ENCODE measurements around the gene C20orf204. TPM values are rescaled to one million over a fixed set of nuclear protein-coding genes. Genes with fewer than 3 reads are reported as not detected.

Gene C20orf204
- total and polyA plus RNA-seq, 2 donors (not counting 3 experiments of a cell fraction or from before 2014, with no cell fraction given) = 2.8 to 5.8 TPM

GRCh38 chr20:64053841-64054661 lies 18.1 kb downstream of the C20orf204 start:
- no peaks in the 10 kb centered on the region for H3K36me3 ChIP-seq (ENCODE audit: control insufficient read depth in 2 of 2, extremely low read depth in 1 of 2, insufficient read depth in 2 of 2, low read length in 2 of 2)
- peak overlapping the region; percentile 46 for H2AFZ ChIP-seq (ENCODE audit: low read depth, low read length)
- peak overlapping the region in 2 of 3 experiments; percentile 9 to 21 for H3K4me3 ChIP-seq (replicated peaks in 1 of 3; ENCODE audit: insufficient read depth in 1 of 3, low read depth in 1 of 3, low read length in 3 of 3)
- DNase-seq (ENCODE audit: low read depth, low spot score) = peak; percentile 90
- BruUV-seq (replicated peaks) = TSS peak; percentile 31
- POLR2A ChIA-PET = interaction anchor here (0.7 to 2.4 kb wide), 4 partner anchors 9 to 15 kb away, joined by 3 to 21 read pairs (median 12); partner anchors contain the start of gene TCEA2
- peak overlapping the region; percentile 46 for H3K9ac ChIP-seq (replicated peaks; ENCODE audit: extremely low read depth, insufficient read depth, low read length)
- peak; percentile 99 for FAIRE-seq
- no peaks in the 10 kb centered on the region for H3K27me3 ChIP-seq (ENCODE audit: control insufficient read depth in 2 of 2, insufficient read depth in 2 of 2, low read length in 2 of 2)
- H3K9me3 ChIP-seq (replicated peaks; ENCODE audit: control insufficient read depth, insufficient read depth, low read length) = no peaks in the 10 kb centered on the region
- dilution Hi-C loops (cut with MboI; ENCODE audit: extremely low pct_ligation_motif_present, low sequenced_read_pairs) = no loop called here
- intact Hi-C loops (cut with micrococcal nuclease) = loop anchor here (2.0 to 10.0 kb wide), 2 partner anchors 81 to 159 kb away; partner anchors contain the start of gene DNAJC5
- H4K20me1 ChIP-seq (replicated peaks; ENCODE audit: control insufficient read depth, extremely low read depth, insufficient read depth, low read length) = no peaks in the 10 kb centered on the region
- CTCF ChIA-PET = interaction anchor here (0.7 to 15.2 kb wide), 9 partner anchors 9 to 516 kb away, joined by 3 to 412 read pairs (median 5); partner anchors contain the start of genes C20orf204, PRPF6, PTK6 and SAMD10
- peak overlapping the region; percentile 83 for H3K27ac ChIP-seq (ENCODE audit: insufficient read depth, low read depth, low read length)
- no peaks in the 10 kb centered on the region for H3K9me1 ChIP-seq (replicated peaks; ENCODE audit: control insufficient read depth, extremely low read depth, insufficient read depth, low read length)
- H3K4me1 ChIP-seq (ENCODE audit: control insufficient read depth, extremely low read depth, insufficient read depth, low read length) = peaks cover 74% of the 10 kb centered on the region
- TF ChIP-seq EZH2 (IDR thresholded peaks at IDR 0.05; ENCODE audit: borderline replicate concordance, low read depth, low read length, severe bottlenecking) = no peak
- no peak for TF ChIP-seq JUN (IDR thresholded peaks at IDR 0.05; ENCODE audit: borderline replicate concordance, insufficient read depth, insufficient read length, low read depth)
- no peak for TF ChIP-seq FOS (IDR thresholded peaks at IDR 0.05; ENCODE audit: borderline replicate concordance, insufficient read depth, low read length)
- TF ChIP-seq CTCF (IDR thresholded peaks at IDR 0.05; ENCODE audit: extremely low read depth in 1 of 2, insufficient read depth in 1 of 2, low read depth in 1 of 2, low read length in 2 of 2) = peak; percentile 40 to 48
- TF ChIP-seq MYC (IDR thresholded peaks at IDR 0.05; ENCODE audit: low read depth, low read length) = no peak
- peak; percentile 93 for TF ChIP-seq POLR2A (IDR thresholded peaks at IDR 0.05; ENCODE audit: low read depth, low read length)
- peak; percentile 89 for TF ChIP-seq POLR2AphosphoS5 (IDR thresholded peaks at IDR 0.05; ENCODE audit: insufficient read depth, low read depth, low read length)
- TF ChIP-seq, protein P1, sequence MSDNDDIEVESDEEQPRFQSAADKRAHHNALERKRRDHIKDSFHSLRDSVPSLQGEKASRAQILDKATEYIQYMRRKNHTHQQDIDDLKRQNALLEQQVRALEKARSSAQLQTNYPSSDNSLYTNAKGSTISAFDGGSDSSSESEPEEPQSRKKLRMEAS (IDR thresholded peaks at IDR 0.05; ENCODE audit: insufficient read depth, insufficient read length) = no peak
- no peak for TF ChIP-seq GATA2 (IDR thresholded peaks at IDR 0.05; ENCODE audit: insufficient read depth, insufficient read length, low read depth, low read length)
- no peaks in the 10 kb centered on the region for H3K79me2 ChIP-seq (ENCODE audit: control insufficient read depth, insufficient read depth, low read length)
- peak overlapping the region; percentile 49 for H3K4me2 ChIP-seq (ENCODE audit: insufficient read depth, low read length)

All from endothelial cell of umbilical vein (primary cell).